ENCODE measurements around the gene UBTD1. TPM values are rescaled to one million over a fixed set of nuclear protein-coding genes. Genes with fewer than 3 reads are reported as not detected.

UBTD1 gene
- total and polyA plus RNA-seq, 10 of the 15 experiments (the other 5 are each of a cell fraction or from before 2014, with no cell fraction given), result 0.04 to 1.5 (median 1.2) TPM; not detected in 1

DNA sequence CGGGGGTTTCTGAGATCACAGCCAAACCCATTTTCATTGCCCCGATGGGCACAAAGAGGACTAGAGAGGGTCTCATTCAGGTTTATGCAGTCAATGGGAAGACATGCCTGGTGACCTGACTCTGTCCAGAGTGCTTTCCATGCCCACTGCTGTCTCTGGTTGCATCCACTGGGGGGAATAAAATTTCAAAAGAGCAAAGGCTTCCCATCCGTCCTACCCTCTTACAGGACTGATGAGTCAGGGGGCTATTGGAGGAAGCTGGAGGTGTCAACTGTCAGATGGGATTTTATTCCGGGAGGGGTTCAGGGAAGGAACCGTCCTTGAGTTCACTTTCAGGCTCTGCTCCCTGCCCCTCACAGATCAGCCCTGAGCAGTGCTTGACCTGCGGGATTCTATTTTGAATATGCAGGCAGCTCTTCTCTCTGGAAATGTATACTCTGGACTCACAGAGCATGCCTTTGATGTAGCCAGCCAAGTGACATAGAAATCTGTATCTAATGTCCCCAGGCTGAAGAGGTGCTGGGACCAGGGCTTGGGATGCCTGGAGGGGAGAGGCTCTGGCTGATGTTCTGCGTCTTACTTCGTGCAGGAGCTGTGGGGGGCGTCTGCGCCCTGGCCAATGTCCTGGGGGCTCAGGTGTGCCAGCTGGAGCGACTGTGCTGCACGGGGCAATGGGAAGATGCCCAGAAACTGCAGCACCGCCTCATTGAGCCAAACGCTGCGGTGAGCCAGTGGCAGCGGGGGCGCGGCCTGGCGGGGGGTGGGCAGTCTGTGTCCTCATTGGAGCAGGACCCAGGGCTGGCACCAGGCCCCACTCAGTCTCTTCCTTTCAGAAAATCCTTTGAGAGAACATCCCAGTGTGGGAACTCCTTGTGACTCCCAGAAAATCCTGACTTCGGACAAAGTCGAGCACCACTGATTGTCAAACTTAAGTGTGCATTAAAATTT, 102.8 kb downstream of the UBTD1 start:
- CTCF ChIA-PET, result no interaction called here
- H3K27ac ChIP-seq (ENCODE audit: control insufficient read depth, insufficient read depth), result no peak overlapping the region
- TF ChIP-seq YY1 (IDR thresholded peaks at IDR 0.05; ENCODE audit: low read depth, low read length), result no peak
- TF ChIP-seq, protein P1, sequence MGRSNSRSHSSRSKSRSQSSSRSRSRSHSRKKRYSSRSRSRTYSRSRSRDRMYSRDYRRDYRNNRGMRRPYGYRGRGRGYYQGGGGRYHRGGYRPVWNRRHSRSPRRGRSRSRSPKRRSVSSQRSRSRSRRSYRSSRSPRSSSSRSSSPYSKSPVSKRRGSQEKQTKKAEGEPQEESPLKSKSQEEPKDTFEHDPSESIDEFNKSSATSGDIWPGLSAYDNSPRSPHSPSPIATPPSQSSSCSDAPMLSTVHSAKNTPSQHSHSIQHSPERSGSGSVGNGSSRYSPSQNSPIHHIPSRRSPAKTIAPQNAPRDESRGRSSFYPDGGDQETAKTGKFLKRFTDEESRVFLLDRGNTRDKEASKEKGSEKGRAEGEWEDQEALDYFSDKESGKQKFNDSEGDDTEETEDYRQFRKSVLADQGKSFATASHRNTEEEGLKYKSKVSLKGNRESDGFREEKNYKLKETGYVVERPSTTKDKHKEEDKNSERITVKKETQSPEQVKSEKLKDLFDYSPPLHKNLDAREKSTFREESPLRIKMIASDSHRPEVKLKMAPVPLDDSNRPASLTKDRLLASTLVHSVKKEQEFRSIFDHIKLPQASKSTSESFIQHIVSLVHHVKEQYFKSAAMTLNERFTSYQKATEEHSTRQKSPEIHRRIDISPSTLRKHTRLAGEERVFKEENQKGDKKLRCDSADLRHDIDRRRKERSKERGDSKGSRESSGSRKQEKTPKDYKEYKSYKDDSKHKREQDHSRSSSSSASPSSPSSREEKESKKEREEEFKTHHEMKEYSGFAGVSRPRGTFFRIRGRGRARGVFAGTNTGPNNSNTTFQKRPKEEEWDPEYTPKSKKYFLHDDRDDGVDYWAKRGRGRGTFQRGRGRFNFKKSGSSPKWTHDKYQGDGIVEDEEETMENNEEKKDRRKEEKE (IDR thresholded peaks at IDR 0.05), result no peak
- no peak for TF ChIP-seq NR2C1 (IDR thresholded peaks at IDR 0.05)
- TF ChIP-seq CREM (IDR thresholded peaks at IDR 0.05; ENCODE audit: low read depth), result no peak
- TF ChIP-seq RBBP5 (conservative IDR thresholded peaks at IDR 0.05), result no peak
- TF ChIP-seq RELA (IDR thresholded peaks at IDR 0.05; ENCODE audit: borderline replicate concordance, partially characterized antibody), result no peak
- TF ChIP-seq, protein P2, sequence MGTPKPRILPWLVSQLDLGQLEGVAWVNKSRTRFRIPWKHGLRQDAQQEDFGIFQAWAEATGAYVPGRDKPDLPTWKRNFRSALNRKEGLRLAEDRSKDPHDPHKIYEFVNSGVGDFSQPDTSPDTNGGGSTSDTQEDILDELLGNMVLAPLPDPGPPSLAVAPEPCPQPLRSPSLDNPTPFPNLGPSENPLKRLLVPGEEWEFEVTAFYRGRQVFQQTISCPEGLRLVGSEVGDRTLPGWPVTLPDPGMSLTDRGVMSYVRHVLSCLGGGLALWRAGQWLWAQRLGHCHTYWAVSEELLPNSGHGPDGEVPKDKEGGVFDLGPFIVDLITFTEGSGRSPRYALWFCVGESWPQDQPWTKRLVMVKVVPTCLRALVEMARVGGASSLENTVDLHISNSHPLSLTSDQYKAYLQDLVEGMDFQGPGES (IDR thresholded peaks at IDR 0.05), result no peak
- TF ChIP-seq ASH2L (IDR thresholded peaks at IDR 0.05; ENCODE audit: borderline replicate concordance, low read depth), result no peak
- TF ChIP-seq TARDBP (IDR thresholded peaks at IDR 0.05; ENCODE audit: borderline replicate concordance), result no peak
- TF ChIP-seq SPI1 (IDR thresholded peaks at IDR 0.05; ENCODE audit: borderline replicate concordance, insufficient read depth, low read depth, low read length), result no peak
- TF ChIP-seq ATF7 (IDR thresholded peaks at IDR 0.05; ENCODE audit: low read depth), result no peak
- TF ChIP-seq, protein P3, sequence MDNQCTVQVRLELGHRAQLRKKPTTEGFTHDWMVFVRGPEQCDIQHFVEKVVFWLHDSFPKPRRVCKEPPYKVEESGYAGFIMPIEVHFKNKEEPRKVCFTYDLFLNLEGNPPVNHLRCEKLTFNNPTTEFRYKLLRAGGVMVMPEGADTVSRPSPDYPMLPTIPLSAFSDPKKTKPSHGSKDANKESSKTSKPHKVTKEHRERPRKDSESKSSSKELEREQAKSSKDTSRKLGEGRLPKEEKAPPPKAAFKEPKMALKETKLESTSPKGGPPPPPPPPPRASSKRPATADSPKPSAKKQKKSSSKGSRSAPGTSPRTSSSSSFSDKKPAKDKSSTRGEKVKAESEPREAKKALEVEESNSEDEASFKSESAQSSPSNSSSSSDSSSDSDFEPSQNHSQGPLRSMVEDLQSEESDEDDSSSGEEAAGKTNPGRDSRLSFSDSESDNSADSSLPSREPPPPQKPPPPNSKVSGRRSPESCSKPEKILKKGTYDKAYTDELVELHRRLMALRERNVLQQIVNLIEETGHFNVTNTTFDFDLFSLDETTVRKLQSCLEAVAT (IDR thresholded peaks at IDR 0.05), result no peak
- TF ChIP-seq, protein P4, sequence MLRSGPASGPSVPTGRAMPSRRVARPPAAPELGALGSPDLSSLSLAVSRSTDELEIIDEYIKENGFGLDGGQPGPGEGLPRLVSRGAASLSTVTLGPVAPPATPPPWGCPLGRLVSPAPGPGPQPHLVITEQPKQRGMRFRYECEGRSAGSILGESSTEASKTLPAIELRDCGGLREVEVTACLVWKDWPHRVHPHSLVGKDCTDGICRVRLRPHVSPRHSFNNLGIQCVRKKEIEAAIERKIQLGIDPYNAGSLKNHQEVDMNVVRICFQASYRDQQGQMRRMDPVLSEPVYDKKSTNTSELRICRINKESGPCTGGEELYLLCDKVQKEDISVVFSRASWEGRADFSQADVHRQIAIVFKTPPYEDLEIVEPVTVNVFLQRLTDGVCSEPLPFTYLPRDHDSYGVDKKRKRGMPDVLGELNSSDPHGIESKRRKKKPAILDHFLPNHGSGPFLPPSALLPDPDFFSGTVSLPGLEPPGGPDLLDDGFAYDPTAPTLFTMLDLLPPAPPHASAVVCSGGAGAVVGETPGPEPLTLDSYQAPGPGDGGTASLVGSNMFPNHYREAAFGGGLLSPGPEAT (IDR thresholded peaks at IDR 0.05; ENCODE audit: low read depth), result no peak
- TF ChIP-seq ZNF384 (IDR thresholded peaks at IDR 0.05; ENCODE audit: borderline replicate concordance, low read depth, low read length), result no peak

More for the DNA sequence above, 102.8 kb downstream of the UBTD1 start:
- in situ Hi-C loops (cut with MboI) (no loop called here), intact Hi-C loops (cut with micrococcal nuclease; ENCODE audit: unreplicated experiment) (no loop called here)
- FAIRE-seq (no peak), DNase-seq (ENCODE audit: low read depth, low spot score) (no peak), ATAC-seq (no peak)
- 57% methylated on average over 21 of the region's 21 CpGs for WGBS (ENCODE audit: insufficient coverage, insufficient replicate concordance, low lambda C conversion rate, missing lambda C conversion rate)
- no peaks in the 10 kb centered on the region for H3K4me1 ChIP-seq (ENCODE audit: control insufficient read depth, insufficient read depth, low read length)
- no peaks in the 10 kb centered on the region for H3K79me2 ChIP-seq (ENCODE audit: control insufficient read depth, insufficient read depth, low read length)
- no peaks in the 10 kb centered on the region for H4K20me1 ChIP-seq (ENCODE audit: control insufficient read depth, insufficient read depth)
- H3K9me3 ChIP-seq (replicated peaks; ENCODE audit: control insufficient read depth, insufficient read depth, low read length), result no peaks in the 10 kb centered on the region
- H2AFZ ChIP-seq (ENCODE audit: control insufficient read depth, low read depth, low read length), result no peak overlapping the region
- no peaks in the 10 kb centered on the region for H3K36me3 ChIP-seq (ENCODE audit: control insufficient read depth in 2 of 2, insufficient read depth in 2 of 2, low read length in 1 of 2)
- no peak overlapping the region for H3K4me2 ChIP-seq (ENCODE audit: control insufficient read depth, insufficient read depth)
- RAD21 ChIA-PET (ENCODE audit: unreplicated experiment), result no interaction called here
- H3K27me3 ChIP-seq (replicated peaks in 1 of 2; ENCODE audit: control insufficient read depth in 2 of 2, insufficient read depth in 2 of 2, low read length in 1 of 2), result no peaks in the 10 kb centered on the region; a peak in 1 of 4 replicates
- BruUV-seq (replicated peaks), result no TSS peak
- SMC1A ChIA-PET (ENCODE audit: uncharacterized antibody, unreplicated experiment), result interaction anchor here (0.7 to 1.2 kb wide), 2 partner anchors 61 to 405 kb away, joined by 3 read pairs; no protein-coding TSS in a partner anchor
- H3K9ac ChIP-seq (ENCODE audit: control insufficient read depth, insufficient read depth, low read length), result no peak overlapping the region
- POLR2A ChIA-PET, result interaction anchor here (0.6 kb wide), 1 partner anchor 28 kb away, joined by 4 read pairs; no protein-coding TSS in a partner anchor
- no peak overlapping the region for H3K4me3 ChIP-seq

Data from GM12878 (cell line).